Tibial artery (tissue), 4 donors: ENCODE measurements around the gene DSCAM.

Experiments used
- DNase-seq, 2 donors: peaks; one replicate each; pipeline ENCODE4 v3.0.0-alpha.2; 2019
- H3K27ac ChIP-seq, 2 donors: fragments of 200-600 bp; sonication (generic) in 1 of 2; 1 replicate in 1 of 2; 2 replicates in 1 of 2; pipeline ENCODE4 v1.5.1; 2018 to 2019; ENCODE audit warnings: mild to moderate bottlenecking in 1 of 2
- H3K27me3 ChIP-seq, 2 donors: fragments of 200-600 bp; sonication (generic) in 1 of 2; one replicate each; pipeline versions ENCODE4 v1.5.1 to v1.6.0; 2016 to 2019
- H3K36me3 ChIP-seq, 3 donors: fragments of 200-600 bp; sonication (generic) in 2 of 3; one replicate each; pipeline ENCODE4 v1.5.1; 2016 to 2019; ENCODE audit warnings: mild to moderate bottlenecking in 2 of 3
- H3K4me1 ChIP-seq, 4 donors: fragments of 200-600 bp; sonication (generic) in 2 of 4; 1 replicate in 3 of 4; 2 replicates in 1 of 4; pipeline ENCODE4 v1.5.1; 2016 to 2019
- H3K4me3 ChIP-seq, 2 donors: fragments of 200-600 bp; sonication (generic) in 1 of 2; 1 replicate in 1 of 2; 2 replicates in 1 of 2; pipeline ENCODE4 v1.5.1; 2018 to 2019; ENCODE audit warnings: mild to moderate bottlenecking in 2 of 2
- H3K9me3 ChIP-seq, 3 donors: fragments of 200-600 bp; sonication (generic) in 1 of 3; one replicate each; pipeline ENCODE4 v1.5.1; 2016 to 2019
- intact Hi-C: fragments of 100-400 bp; cut with DNase I; formaldehyde crosslinking; loops from one replicate; pipeline ENCODE4 v1.15.0; 2023; ENCODE audit warnings: low total_unique reads
- TF ChIP-seq, protein P1 (sequence below), 2 experiments: fragments of 200-600 bp in 1 of 2; fragments of 450-650 bp in 1 of 2; IDR thresholded peaks; one replicate each; pipeline ENCODE4 v1.5.1; 2017 to 2019; ENCODE audit warnings: antibody characterized with exemption in 2 of 2, mild to moderate bottlenecking in 1 of 2, moderate library complexity in 1 of 2

The DSCAM gene

GRCh38 chr21:40465382-40465781 is 381.6 kb downstream of the DSCAM start:
- intact Hi-C loops = no loop called here
- Histone ChIP-seq H3K27me3 (no peaks in the 10 kb centered on the region), H3K27ac (no peak overlapping the region), H3K4me1 (no peaks in the 10 kb centered on the region), H3K4me3 (no peak overlapping the region), H3K36me3 (no peaks in the 10 kb centered on the region), H3K9me3 (no peaks in the 10 kb centered on the region)
- TF ChIP-seq, protein P1, sequence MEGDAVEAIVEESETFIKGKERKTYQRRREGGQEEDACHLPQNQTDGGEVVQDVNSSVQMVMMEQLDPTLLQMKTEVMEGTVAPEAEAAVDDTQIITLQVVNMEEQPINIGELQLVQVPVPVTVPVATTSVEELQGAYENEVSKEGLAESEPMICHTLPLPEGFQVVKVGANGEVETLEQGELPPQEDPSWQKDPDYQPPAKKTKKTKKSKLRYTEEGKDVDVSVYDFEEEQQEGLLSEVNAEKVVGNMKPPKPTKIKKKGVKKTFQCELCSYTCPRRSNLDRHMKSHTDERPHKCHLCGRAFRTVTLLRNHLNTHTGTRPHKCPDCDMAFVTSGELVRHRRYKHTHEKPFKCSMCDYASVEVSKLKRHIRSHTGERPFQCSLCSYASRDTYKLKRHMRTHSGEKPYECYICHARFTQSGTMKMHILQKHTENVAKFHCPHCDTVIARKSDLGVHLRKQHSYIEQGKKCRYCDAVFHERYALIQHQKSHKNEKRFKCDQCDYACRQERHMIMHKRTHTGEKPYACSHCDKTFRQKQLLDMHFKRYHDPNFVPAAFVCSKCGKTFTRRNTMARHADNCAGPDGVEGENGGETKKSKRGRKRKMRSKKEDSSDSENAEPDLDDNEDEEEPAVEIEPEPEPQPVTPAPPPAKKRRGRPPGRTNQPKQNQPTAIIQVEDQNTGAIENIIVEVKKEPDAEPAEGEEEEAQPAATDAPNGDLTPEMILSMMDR (IDR thresholded peaks at IDR 0.05) = no peak
- DNase-seq = no peak

DNA sequence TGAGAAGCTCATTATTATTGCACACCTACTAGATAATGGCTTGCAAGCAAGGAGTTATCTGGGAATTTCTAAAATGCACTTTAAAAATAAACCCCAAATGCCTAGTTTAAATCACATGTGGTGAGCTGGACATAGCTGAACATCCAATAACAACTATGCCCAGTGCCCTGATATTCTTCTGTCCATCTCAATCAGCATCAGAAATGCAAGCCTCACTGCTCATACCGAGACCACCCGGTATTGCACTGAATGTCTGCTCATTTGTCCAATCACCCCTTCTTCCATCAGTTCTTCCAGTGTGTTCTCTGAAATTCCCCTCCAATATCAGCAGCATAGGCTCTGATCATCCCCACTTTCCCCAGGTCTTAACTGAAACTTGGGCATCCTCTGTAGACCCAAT is 383.8 kb downstream of the DSCAM start:
- Histone ChIP-seq H3K4me1 (no peaks in the 10 kb centered on the region), H3K27ac (no peak overlapping the region), H3K36me3 (no peaks in the 10 kb centered on the region), H3K4me3 (no peak overlapping the region), H3K9me3 (no peaks in the 10 kb centered on the region), H3K27me3 (no peaks in the 10 kb centered on the region)
- TF ChIP-seq, protein P1 (IDR thresholded peaks at IDR 0.05) = no peak
- intact Hi-C loops = no loop called here
- no peak for DNase-seq

DNA sequence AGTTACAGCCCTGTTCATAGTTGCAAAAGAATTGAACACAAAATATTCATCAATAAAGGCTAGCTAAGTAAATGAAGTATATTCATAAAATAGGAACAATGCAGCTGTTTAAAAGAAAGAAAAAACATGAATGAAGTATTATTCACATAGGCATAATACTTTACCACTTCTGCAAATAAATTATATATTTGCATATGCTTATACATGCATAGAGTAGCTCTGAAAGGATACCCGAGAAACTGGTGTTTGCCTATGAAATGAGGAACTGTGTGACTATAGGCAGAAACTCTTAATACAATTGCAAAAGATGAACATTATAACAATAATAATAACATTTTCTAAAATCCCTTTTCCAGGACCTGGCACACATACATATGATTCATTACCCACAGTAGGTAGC is 385.9 kb downstream of the DSCAM start:
- no peak for DNase-seq

GRCh38 chr21:40457741-40458140 is 389.2 kb downstream of the DSCAM start:
- Histone ChIP-seq H3K9me3 (no peaks in the 10 kb centered on the region), H3K4me3 (no peak overlapping the region), H3K27ac (no peak overlapping the region), H3K4me1 (no peaks in the 10 kb centered on the region), H3K36me3 (no peaks in the 10 kb centered on the region), H3K27me3 (no peaks in the 10 kb centered on the region)
- intact Hi-C loops = no loop called here
- TF ChIP-seq, protein P1 (IDR thresholded peaks at IDR 0.05) = no peak
- no peak for DNase-seq

More for the DNA sequence above, 385.9 kb downstream of the DSCAM start:
- Histone ChIP-seq H3K27me3 (no peaks in the 10 kb centered on the region), H3K36me3 (no peaks in the 10 kb centered on the region), H3K4me1 (no peaks in the 10 kb centered on the region), H3K9me3 (no peaks in the 10 kb centered on the region), H3K27ac (no peak overlapping the region), H3K4me3 (no peak overlapping the region)
- intact Hi-C loops = no loop called here
- TF ChIP-seq, protein P1 (IDR thresholded peaks at IDR 0.05) = no peak

DNA sequence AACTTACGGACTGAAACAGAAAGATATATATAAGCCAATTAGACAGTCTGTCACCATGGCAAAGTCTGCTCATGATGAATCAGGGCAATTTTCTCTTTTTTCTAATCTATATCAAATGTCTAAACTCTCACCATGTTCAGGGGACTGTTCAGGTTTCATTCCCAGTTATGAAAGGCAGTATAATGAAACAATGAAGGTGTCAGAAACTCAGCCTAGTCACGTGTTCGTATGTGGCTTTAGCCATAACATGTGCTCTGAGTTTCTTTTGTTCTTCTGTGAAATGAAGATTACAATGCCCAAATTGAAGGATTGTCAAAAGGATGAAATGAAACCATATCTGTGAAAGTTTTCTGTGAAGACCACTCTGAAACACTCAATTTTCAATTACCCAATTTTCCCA is 392.9 kb downstream of the DSCAM start:
- no peaks in the 10 kb centered on the region for H3K9me3 ChIP-seq
- H3K27ac ChIP-seq = no peak overlapping the region
- H3K27me3 ChIP-seq = no peaks in the 10 kb centered on the region
- H3K36me3 ChIP-seq = no peaks in the 10 kb centered on the region
- intact Hi-C loops = no loop called here
- TF ChIP-seq, protein P1 (IDR thresholded peaks at IDR 0.05) = no peak
- no peaks in the 10 kb centered on the region for H3K4me1 ChIP-seq
- H3K4me3 ChIP-seq = no peak overlapping the region
- no peak for DNase-seq

DNA sequence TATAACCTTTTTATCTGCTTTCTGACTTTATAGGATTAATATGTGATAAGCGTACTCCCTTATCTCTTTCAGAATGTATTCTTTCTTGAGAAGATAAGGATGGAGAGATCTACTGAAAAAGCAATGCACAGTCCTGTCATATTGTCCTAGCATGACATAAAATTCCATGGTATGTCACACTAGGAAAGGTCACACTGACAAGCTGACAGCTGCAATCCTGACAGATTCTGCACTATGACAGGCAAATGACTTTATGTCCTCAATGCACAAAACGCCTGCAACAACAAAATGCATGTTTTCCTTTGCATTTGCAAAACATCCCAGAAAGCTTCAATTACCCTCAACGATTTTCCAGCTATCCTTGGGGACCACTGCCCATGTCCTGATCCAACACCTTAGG is 393.8 kb downstream of the DSCAM start:
- Histone ChIP-seq H3K4me3 (no peak overlapping the region), H3K27ac (no peak overlapping the region), H3K4me1 (no peaks in the 10 kb centered on the region), H3K27me3 (no peaks in the 10 kb centered on the region), H3K9me3 (no peaks in the 10 kb centered on the region), H3K36me3 (no peaks in the 10 kb centered on the region)
- TF ChIP-seq, protein P1 (IDR thresholded peaks at IDR 0.05) = no peak
- intact Hi-C loops = no loop called here
- no peak for DNase-seq
